HG03571 (cell line): ENCODE data around the gene KIF9.
"Not testable (repeated sequence)": the region's sequence is repeated elsewhere in the genome, so short reads cannot be mapped to it uniquely, and the experiment has no call there.

Experiments used
- ATAC-seq: cut with Tn5 transposase; IDR thresholded peaks from one replicate; pipeline ENCODE4 v1.9.1; 2021; ENCODE audit not compliant: unreplicated experiment

KIF9 gene, protein sequence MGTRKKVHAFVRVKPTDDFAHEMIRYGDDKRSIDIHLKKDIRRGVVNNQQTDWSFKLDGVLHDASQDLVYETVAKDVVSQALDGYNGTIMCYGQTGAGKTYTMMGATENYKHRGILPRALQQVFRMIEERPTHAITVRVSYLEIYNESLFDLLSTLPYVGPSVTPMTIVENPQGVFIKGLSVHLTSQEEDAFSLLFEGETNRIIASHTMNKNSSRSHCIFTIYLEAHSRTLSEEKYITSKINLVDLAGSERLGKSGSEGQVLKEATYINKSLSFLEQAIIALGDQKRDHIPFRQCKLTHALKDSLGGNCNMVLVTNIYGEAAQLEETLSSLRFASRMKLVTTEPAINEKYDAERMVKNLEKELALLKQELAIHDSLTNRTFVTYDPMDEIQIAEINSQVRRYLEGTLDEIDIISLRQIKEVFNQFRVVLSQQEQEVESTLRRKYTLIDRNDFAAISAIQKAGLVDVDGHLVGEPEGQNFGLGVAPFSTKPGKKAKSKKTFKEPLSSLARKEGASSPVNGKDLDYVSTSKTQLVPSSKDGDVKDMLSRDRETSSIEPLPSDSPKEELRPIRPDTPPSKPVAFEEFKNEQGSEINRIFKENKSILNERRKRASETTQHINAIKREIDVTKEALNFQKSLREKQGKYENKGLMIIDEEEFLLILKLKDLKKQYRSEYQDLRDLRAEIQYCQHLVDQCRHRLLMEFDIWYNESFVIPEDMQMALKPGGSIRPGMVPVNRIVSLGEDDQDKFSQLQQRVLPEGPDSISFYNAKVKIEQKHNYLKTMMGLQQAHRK

DNA sequence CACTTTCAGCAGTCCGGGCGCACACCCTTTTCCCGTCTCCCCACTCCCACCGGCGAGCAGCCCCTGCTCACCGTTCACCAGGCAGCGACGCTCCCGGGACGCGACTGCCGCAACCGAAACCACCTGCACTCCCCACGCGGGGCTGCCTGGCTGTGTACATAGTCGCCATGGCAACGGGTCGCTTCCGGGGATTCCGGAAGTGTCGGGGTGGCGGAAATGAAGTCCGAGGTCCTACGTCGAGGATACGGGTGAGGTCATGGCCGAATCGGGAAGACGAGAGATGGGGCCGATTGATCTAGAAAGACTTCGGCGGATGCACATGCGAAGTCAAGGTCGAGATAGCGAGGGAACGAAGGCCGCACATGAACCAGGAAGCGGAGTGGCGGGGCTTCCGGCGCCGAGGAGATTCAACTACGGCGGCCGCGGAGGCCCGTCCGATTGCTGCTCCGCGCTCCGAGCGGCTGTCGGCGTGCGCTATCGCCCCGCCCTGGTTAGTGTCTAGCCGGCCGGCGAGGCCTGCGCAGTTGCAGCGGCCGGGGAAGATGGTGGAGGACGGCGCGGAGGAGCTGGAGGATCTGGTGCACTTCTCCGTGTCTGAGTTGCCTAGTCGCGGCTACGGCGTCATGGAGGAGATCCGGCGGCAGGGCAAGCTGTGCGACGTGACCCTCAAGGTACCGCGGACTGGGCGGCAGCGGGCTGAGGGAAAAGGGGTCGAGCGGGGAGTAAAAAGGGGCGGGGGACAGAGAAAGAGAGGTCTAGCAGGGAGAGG is at the start of gene KIF9, which contains the start of gene KLHL18:
Gene KIF9 (minus strand): TSS at position 376 of the 769 bp plus-strand sequence. CDS start 5,425 bp downstream, outside the sequence.
Gene KLHL18 (plus strand): TSS at position 521 of the 769 bp plus-strand sequence. CDS start 22 bp downstream, at position 543.
- ATAC-seq: peak; percentile 77

DNA sequence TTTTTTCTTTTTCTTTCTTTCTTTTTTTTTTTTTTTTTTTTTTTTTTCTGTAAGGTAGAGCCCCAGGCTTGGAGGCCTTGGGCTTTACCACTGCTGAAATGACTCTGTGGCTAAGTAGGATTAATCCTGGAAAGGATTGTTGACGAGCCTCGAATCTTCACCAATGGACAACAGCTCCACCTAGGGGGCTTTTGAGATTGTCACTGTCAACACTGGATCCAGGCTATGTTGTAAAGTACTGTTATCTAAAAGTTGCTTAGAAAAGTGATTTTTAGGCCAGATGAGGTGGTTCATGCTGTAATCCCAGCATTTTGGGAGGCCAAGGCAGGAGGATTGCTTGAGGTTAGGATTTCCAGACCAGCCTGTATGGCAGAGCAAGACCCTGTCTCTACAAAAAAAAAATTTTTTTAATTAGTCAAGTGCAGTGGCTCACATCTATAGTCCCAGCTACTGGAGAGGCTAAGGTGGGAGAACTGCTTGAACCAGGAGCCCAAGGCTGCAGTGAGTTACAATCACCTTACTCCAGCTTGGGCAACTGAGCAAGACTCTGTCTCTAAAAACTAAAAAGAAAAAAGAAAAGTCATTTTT is 41.8 kb upstream of the KIF9 start:
- no peak for ATAC-seq

DNA sequence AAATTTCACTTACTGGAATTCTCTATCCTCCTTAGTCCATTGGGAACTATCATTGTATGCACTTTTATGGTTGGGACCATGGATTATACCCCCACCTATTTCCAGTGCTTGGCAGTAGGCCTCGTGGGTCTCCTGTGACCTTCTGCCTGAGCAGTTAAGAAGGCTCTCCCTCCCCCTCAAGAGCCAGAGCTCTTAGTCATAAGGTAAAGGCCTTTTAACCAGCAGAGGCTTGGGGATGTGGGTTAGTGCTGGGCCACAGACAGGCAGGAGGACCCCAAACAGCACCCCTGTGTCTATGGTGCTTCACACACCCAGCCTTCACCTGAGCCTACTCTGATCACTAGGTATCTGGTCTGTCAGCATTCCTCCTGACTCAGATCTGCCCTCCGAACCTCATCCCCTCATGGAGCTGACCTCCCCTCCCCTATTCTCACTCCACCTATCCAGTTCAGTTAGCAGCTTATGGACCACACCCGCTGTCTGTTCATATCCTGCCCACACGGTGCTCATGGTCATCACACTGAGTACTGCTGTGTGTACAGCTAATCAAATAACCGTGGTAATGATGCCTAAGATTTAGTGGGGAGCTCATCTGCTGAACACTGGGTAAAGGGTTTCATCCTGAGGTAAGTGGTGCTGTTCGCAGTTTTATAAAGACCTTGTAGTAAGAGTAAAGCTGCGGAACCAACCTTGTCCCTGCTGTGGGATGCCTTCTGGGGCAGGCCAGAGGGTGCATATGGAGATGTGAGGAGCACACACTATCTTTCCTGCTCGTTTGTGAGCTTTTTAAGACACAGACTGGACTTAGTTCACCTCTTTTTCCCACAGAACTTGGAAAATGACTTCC is 41.1 kb upstream of the KIF9 start:
- ATAC-seq: no peak

DNA sequence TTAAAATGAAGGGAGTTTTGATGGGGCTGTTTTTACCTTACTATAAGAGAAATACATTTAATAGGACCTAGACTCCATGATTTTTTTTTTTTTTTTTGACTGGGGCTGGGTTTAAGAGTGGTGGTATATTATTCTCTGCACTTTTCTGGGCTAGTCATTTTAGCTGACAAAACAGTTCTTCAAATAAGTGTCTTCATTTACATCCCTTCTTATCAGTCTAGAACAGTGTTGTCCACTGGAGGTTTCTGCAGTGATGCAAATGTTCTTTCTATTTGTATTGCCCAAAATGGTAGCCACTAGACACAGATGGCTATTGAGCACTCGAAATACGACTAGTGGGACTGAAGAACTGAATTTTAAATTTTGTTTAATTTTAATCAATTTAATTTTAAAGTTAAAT is 37.4 kb upstream of the KIF9 start:
- ATAC-seq: no peak

DNA sequence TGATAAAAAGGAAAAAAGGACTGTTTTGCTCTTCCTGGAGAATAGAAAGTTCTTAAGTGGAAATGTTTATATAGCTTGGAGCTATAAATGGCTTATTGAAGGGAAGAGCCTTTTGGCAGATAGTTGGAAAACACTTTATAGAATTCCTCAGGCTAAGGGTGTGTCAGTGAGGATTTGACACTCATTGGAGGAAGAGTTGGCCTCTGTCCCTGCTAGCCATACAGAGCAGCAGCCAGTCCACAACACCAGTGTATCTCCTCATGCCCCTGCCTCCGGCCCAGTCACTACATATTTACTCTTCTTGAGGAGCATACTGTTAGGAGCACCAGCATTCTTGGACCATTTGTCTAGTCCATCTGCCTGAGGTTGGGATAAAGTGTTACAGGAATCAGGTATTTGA is 36.3 kb upstream of the KIF9 start:
- ATAC-seq: no peak

DNA sequence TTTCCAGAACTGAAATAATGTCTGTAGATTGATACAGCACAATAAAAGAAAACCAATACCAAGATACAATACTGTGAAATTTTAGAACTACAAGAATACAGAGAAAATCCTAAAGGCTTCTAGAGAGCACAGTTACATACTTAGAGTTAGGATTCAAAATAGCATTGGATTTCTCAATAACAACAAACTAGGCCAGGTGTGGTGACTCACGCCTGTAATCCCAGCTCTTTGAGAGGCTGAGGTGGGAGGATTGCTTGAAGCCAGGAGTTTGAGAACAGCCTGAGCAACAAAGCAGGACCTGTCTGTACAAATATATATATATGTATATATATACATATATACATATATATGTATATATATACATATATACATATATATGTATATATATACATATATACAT is 33.6 kb upstream of the KIF9 start:
- ATAC-seq: not testable (repeated sequence)

DNA sequence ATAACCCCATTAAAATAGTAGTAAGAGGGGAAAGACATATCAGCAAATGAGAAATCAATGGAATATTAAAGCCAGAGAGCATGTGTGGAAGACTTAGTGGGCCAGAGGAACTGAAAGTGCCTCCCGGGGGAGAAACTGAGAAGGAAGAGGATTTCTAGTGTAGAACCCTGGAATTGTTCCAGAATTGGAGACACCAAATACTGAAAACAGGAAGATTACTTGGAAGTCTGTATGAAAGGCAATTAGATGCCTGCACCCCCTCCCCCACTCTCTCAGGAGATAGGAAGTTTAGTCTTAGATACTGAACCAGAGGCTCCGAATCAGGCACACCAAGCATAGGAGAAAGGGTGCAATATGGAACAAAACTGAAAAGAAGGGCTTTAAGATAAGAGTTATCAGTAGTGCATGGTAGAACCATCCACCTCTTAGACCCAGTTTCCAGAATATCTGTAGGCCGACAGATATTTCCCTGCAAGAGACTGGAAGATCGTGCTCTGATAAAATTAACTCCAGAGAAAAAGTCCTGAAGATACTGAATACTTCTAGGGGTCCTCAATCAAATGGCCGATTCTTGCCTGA is 32.6 kb upstream of the KIF9 start:
- no peak for ATAC-seq

DNA sequence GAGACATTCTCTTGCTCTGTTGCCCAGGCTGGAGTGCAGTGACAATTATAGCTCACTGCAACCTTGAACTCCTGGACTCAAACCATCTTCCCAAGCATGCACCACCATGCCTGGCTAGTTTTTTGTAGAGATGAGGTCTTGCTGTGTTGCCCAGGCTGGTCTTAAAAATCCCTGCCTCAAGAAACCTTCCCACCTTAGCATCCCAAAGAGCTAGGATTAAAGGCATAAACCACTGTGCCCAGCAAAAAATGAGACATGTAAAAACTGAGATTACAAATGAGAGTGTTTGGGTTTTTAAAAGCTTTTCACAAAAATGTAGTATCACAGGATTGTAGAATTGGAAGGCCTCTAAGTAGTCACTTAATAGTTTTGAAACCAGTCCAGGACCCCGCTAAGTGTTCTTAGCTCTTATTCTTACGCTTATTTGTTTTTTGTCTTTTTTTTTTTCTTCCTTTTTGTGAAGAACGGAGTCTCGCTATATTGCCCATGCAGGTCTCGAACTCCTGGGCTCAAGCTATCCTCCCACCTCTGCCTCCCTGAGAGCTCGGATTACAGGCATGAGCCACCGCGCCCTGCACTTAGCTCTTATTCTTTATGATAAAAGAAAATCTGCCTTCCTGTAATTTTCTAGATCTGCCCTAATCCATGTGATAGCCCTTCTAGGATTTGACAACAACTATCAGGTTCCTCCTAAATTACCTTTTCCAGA is 31.6 kb upstream of the KIF9 start:
- ATAC-seq: no peak

DNA sequence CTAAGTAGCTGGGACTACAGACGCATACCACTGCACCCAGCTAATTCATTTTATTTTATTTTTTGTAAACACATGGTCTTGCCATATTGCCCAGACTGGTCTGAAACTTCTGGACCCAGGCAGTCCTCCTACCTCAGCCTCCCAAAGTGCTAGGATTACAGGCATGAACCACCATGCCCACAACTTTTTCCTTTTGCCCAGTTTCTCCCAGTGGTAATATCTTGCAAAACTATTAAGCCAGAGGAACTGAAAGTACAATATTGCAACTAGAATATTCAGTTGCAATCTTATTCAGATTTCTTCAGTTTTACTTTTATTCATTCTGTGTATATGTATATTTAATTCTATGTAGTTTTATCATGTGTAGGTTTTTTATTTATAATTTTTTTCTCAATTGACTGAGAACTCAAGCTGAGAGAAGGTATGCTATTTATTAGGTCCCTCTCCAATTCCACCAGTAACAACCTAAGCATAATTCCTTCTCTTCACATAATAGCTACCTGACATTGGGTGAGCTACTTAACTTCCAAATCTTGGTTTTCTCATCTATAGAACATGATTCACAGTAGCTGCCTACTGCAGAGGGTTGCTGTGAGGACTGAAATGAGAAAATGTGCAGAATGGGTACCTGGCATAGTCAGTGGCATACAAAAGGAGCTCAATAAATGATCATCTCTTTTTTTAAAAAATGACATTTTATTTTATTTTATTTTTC is 30.9 kb upstream of the KIF9 start:
- ATAC-seq: no peak

DNA sequence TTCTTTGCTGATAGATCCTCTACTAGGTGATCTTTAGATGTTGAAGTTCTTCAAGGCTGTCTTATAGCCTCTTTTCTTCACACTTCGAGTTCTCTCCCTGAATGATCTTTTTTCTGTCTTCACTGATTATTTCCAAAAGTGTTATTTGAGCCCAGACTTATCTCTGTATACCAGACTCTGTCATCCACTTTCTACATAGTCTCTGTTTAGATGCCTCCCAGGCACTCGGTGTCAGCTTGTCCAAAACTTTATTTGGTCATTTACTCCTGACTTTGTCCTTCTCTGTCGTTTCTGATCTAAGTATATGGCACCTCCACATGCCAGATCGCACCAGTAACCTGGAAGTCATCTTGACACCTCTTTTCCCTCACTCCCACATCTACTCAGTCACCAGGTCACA is 27.8 kb upstream of the KIF9 start:
- ATAC-seq: no peak

DNA sequence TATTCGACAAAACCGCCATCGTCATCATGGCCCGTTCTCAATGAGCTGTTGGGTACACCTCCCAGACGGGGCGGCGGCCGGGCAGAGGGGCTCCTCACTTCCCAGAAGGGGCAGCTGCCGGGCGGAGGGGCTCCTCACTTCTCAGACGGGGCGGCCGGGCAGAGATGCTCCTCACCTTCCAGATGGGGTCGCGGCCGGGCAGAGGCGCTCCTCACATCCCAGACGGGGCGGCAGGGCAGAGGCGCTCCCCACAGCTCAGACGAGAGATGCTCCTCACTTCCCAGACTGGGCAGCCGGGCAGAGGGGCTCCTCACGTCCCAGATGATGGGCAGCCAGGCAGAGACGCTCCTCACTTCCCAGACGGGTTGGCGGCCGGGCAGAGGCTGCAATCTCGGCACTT is 26.6 kb upstream of the KIF9 start:
- ATAC-seq: not testable (repeated sequence)

DNA sequence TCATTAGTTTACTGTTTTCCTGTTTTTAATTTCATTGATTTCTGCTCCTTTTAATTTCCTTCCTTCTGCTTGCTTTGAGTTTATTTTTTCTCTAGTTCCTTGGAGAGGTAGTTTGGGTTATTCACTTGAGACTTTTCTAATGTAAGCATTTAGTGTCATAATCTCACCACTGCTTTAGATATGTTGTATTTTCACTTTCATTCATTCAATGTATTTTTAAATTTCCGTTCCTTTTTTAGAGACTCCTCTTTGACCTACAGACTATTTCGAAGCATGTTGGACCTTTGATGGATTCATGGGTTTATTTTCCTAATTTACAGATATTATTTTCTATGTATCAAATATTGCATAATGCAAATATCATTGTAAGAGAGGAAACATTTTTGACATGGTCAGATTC is 23.4 kb upstream of the KIF9 start:
- ATAC-seq: no peak

DNA sequence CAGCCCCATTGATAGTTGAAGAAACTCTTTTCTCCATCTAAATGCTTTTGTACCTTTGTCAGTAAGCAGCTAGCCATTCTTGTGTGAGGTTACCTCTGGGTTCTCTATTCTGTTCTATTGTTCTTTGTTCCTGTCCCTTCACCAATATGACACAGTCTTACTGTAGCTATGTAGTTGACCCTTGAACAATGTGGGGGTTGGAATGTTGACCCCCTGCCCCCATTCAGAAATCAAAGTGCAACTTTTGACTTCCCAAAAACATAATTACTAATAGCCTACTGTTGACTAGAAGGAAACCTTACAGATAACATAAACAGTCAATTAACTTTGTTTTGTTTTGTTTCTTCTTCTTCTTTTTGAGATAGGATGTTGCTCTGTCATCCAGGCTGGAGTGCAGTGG is 18.9 kb upstream of the KIF9 start:
- ATAC-seq: no peak

DNA sequence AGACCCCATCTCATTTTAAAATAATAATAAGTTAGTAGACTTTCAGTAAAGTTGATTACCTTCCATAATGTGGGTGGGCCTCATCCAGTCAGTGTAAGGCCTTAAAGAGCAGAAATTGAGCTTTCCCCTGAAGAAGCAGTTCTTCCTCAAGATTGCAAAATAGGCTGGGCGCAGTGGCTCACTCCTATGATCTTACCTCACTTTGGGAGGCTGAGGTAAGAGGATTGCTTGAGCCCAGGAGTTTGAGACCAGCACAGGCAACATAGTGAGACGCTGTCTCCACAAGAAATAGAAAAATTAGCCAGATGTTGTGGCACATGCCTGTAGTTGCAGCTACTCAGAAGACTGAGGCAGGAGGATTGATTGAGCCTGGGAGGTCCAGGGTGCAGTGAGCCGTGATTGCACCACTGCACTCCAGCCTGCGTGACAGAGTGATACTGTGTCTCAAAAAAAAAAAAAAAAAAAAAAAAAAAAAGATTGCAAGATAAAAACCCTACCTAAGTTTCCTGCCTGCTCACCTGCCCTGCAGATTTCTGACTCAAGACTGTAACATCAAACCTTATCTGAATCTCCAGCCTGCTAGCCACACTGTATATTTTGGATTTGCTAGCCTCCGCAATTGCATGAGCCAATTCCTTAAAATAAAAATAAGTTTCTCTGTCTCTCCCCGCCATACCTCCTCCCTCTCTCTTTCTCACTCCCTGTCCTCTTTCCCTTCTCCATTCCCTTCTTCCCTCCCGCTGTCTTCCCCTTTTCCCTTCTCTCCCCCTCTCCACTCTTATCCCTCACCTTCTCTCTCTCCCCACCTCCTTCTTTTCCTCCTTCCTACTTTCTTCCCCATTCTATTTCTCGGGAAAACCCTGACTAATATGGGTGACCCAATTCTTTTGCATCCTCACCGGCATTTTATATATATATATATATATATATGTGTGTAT is 17.1 kb upstream of the KIF9 start:
- no peak for ATAC-seq

DNA sequence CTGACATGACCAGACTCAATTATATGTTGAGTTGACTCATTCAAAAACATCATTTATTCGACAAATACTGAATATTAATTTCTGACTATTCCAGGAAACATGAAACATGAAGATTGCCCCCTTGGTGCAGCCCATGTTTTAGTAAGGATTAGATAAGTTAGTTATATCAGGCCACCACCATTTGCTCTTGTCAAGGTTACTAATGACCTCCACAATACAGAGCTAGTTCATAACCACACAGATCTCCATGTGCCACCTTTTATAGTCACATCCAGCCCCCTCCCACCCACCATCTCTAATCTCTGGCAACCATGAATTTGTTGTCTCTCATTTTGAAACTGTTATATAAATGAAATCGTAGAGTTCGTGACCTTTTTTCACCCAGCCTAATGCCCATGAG is 15.8 kb upstream of the KIF9 start:
- ATAC-seq: no peak

DNA sequence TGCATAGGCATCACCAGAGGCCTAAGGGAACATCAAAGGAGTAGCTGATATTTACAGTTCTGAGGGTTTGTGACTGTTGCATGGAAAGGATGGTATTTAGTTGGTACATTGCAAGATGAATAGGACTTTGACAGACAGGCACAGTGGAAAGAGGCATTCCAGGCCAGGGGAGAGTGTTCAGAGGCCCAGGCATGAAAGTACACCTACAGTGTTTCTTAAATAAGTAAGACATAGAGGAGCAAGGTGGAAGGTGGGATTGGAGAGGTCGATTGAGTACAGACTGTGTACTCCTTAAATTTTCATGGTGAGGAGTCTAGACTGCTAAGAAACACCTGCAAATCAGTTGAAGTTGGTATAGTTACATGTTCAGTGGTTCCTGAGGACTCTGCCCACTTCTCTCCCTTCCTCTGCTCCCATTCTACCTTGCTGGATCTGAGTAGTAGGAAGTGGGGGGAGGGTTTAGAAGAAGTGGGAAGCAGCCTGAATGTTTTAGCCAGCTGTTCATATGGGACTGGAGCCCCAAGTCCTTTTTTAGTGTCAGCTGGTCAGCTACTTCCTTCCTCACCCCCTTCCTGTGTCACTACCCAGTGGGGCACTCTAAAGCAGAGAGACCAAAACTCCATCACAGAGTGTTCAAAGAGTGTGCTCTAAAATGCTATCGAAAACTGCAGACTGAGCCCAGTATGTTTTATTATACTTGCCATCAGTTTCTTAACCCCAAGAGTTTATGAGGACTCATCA is 14.1 kb upstream of the KIF9 start:
- no peak for ATAC-seq

DNA sequence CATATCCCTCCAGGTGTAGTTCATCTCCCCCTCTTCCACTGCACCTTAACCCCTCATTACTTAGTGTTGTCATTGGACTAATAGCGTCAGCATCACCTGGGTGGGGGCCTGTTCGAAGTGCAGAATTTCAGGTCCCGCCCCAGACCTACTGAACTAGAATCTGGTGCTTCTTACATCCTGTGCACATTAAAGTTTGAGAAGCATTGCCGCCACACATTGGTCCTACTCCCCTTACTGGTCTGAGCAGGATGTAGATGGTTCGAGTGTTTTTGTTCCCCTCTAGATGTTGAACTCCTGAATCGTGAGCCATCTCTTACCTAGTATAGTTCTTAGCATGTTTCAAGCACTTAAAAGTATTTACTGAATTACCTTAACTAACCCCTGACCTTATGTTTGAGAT is 13.4 kb upstream of the KIF9 start:
- no peak for ATAC-seq
